K562 (cell line): ENCODE data around the gene WNT7B. TPM values are rescaled to one million over a fixed set of nuclear protein-coding genes. Genes with fewer than 3 reads are reported as not detected.

Experiments
- ATAC-seq: fragments of 200-7000 bp; cut with Tn5 transposase; 3 replicates; pipeline ENCODE4 v1.9.1; 2020; ENCODE audit warnings: moderate library complexity
- BruUV-seq: library from RNA; stranded (reverse); fragments of 400-500 nt; replicated peaks from 2 replicates; lab custom pipeline; 2021; lab: Mats Ljungman, UMichigan
- CTCF ChIA-PET: fragments of 300-600 bp; formaldehyde crosslinking; extraction: SDS; loops from one replicate; lab custom pipeline; 2021; ENCODE audit warnings: low intra/inter-chr PET ratio; lab: Yijun Ruan, JAX
- POLR2A ChIA-PET: fragments of 300-600, 350-650 bp; sonication (Branson Sonifier 250); formaldehyde crosslinking; extraction: SDS; loops from one replicate; lab custom pipeline; 2021; ENCODE audit warnings: antibody characterized with exemption, inconsistent platforms; lab: Yijun Ruan, JAX
- DNase-seq, 4 experiments: peaks; one replicate each; pipeline versions ENCODE4 v3.0.0 to v3.0.0-alpha.2; 2011 to 2018; ENCODE audit warnings: low spot score in 3 of 4, mixed read lengths in 3 of 4; ENCODE audit errors: extremely low read depth in 1 of 4
- FAIRE-seq: peaks from 2 replicates; lab custom pipeline; 2011; peaks lifted over from hg19 to GRCh38; lab: Jason Lieb, UNC
- H2AFZ ChIP-seq: 2 replicates; pipeline ENCODE4 v1.6.0; 2011; ENCODE audit warnings: low read depth, low read length, control low read depth, inconsistent platforms
- H3K27ac ChIP-seq: fragments of 200-600 bp; 3 replicates; pipeline ENCODE4 v1.8.0; 2011; ENCODE audit warnings: low read depth, mild to moderate bottlenecking, control low read depth, inconsistent platforms, low read length, moderate library complexity, mixed read lengths; ENCODE audit errors: extremely low read depth
- H3K27me3 ChIP-seq, 2 experiments: fragments of 300-600 bp in 1 of 2; 2 replicates in 1 of 2; 3 replicates in 1 of 2; pipeline versions ENCODE4 v1.6.0 to v1.8.0; 2011; ENCODE audit warnings: inconsistent platforms in 2 of 2, low read length in 2 of 2, mild to moderate bottlenecking in 1 of 2, mixed read lengths in 1 of 2, moderate library complexity in 1 of 2; ENCODE audit not compliant: control insufficient read depth in 2 of 2, insufficient read depth in 2 of 2
- H3K36me3 ChIP-seq: fragments of 300-600 bp; 3 replicates; pipeline ENCODE4 v1.8.0; 2011; ENCODE audit warnings: mild to moderate bottlenecking, low read length, inconsistent platforms; ENCODE audit not compliant: control insufficient read depth, insufficient read depth
- H3K4me1 ChIP-seq, 2 experiments: fragments of 200-600 bp in 1 of 2; replicated peaks in 1 of 2; 2 replicates in 1 of 2; 3 replicates in 1 of 2; pipeline versions ENCODE4 v1.5.1 to v1.8.0; 2011; ENCODE audit warnings: inconsistent platforms in 2 of 2, low read length in 2 of 2, mild to moderate bottlenecking in 1 of 2, mixed read lengths in 1 of 2, moderate library complexity in 1 of 2; ENCODE audit not compliant: control insufficient read depth in 2 of 2, insufficient read depth in 2 of 2
- H3K4me2 ChIP-seq: 2 replicates; pipeline ENCODE4 v1.6.1; 2011; ENCODE audit warnings: low read length, control low read depth, inconsistent platforms, mixed read lengths; ENCODE audit not compliant: insufficient read depth
- H3K4me3 ChIP-seq: fragments of 200-600 bp; sonication (generic), shearing (Covaris generic); 2 replicates; pipeline ENCODE4 v1.5.1; 2016; ENCODE audit warnings: control low read depth, inconsistent platforms
- H3K79me2 ChIP-seq: fragments of 200-600 bp; 3 replicates; pipeline ENCODE4 v1.8.0; 2011; ENCODE audit warnings: low read length, inconsistent platforms; ENCODE audit not compliant: control insufficient read depth, insufficient read depth
- H3K9ac ChIP-seq, 2 experiments: 2 replicates each; pipeline versions ENCODE4 v1.6.0 to v1.6.1; 2011; ENCODE audit warnings: low read depth in 2 of 2, low read length in 2 of 2, control low read depth in 1 of 2, inconsistent platforms in 1 of 2, mild to moderate bottlenecking in 1 of 2, mixed read lengths in 1 of 2; ENCODE audit not compliant: insufficient read depth in 1 of 2
- H3K9me1 ChIP-seq: one replicate; pipeline ENCODE4 v1.6.0; 2011; ENCODE audit warnings: inconsistent platforms, mild to moderate bottlenecking, low read length, moderate library complexity; ENCODE audit not compliant: control insufficient read depth, insufficient read depth
- H3K9me3 ChIP-seq: replicated peaks from 2 replicates; pipeline ENCODE4 v1.5.1; 2011; ENCODE audit warnings: low read depth, low read length, inconsistent platforms; ENCODE audit not compliant: control insufficient read depth, insufficient read depth
- H4K20me1 ChIP-seq: replicated peaks from 2 replicates; pipeline ENCODE4 v1.6.1; 2011; ENCODE audit warnings: low read length, inconsistent platforms, mixed read lengths; ENCODE audit not compliant: control insufficient read depth, insufficient read depth
- STAT5A ChIP-seq: IDR thresholded peaks from 2 replicates; pipeline ENCODE4 v1.6.1; 2012; ENCODE audit warnings: low read length, inconsistent platforms, borderline replicate concordance
- THAP12 ChIP-seq: fragments of 250-450 bp; sonication (Bioruptor Pico); IDR thresholded peaks from 2 replicates; pipeline ENCODE4 v1.9.0; 2021; ENCODE audit warnings: mild to moderate bottlenecking, inconsistent platforms
- ZKSCAN1 ChIP-seq: fragments of 150-350 bp; IDR thresholded peaks from 2 replicates; pipeline ENCODE4 v1.6.1; 2016; ENCODE audit warnings: low read depth, low read length
- WGBS: fragments of 100-300 bp; shearing (Covaris generic); methylation state at CpG from one replicate; pipeline ENCODE4 v1.1.6; 2016; ENCODE audit warnings: low coverage, mixed read lengths; ENCODE audit not compliant: insufficient coverage; ENCODE audit errors: missing lambda C conversion rate; 5-methylcytosine and 5-hydroxymethylcytosine counted together
- in situ Hi-C: fragments of 300-500 bp; cut with MboI; formaldehyde crosslinking; loops from 4 replicates; pipeline ENCODE4 v1.15.0; 2018; ENCODE audit warnings: inconsistent platforms, mixed read lengths
- intact Hi-C: fragments of 100-400 bp; cut with micrococcal nuclease; formaldehyde crosslinking; loops from 2 replicates; pipeline ENCODE4 v1.14.2; 2022
- polyA plus RNA-seq, 8 experiments: library from polyadenylated mRNA; depleted of rRNA in 4 of 8; stranded (reverse) in 5 of 8; unstranded in 3 of 8; fragments of >200 nt; fragmentation: Nextera tagmentation in 2 of 8; fragmentation: Illumina TruSeq in 1 of 8; extraction: Ambion mirVana in 2 of 8; extraction: Trizol in 1 of 8; gene quantifications; 2 replicates each; pipeline versions ENCODE4 v1.2.1 to v1.2.3, GENCODE V29; 2011 to 2014; ENCODE audit warnings: inconsistent platforms in 1 of 8, missing spikeins in 1 of 8
- total RNA-seq, 7 experiments: library from RNA; depleted of rRNA in 6 of 7; stranded (reverse); fragments of >200 nt in 6 of 7; fragmentation: Illumina TruSeq in 2 of 7; extraction: Trizol in 2 of 7; gene quantifications; 2 replicates each; pipeline versions ENCODE4 v1.2.1 to v1.2.3, GENCODE V29; 2011 to 2021; ENCODE audit warnings: low replicate concordance in 1 of 7

Gene WNT7B
- total and polyA plus RNA-seq, 9 of the 15 experiments (the other 6 are each of a cell fraction or from before 2014, with no cell fraction given) = not detected

DNA sequence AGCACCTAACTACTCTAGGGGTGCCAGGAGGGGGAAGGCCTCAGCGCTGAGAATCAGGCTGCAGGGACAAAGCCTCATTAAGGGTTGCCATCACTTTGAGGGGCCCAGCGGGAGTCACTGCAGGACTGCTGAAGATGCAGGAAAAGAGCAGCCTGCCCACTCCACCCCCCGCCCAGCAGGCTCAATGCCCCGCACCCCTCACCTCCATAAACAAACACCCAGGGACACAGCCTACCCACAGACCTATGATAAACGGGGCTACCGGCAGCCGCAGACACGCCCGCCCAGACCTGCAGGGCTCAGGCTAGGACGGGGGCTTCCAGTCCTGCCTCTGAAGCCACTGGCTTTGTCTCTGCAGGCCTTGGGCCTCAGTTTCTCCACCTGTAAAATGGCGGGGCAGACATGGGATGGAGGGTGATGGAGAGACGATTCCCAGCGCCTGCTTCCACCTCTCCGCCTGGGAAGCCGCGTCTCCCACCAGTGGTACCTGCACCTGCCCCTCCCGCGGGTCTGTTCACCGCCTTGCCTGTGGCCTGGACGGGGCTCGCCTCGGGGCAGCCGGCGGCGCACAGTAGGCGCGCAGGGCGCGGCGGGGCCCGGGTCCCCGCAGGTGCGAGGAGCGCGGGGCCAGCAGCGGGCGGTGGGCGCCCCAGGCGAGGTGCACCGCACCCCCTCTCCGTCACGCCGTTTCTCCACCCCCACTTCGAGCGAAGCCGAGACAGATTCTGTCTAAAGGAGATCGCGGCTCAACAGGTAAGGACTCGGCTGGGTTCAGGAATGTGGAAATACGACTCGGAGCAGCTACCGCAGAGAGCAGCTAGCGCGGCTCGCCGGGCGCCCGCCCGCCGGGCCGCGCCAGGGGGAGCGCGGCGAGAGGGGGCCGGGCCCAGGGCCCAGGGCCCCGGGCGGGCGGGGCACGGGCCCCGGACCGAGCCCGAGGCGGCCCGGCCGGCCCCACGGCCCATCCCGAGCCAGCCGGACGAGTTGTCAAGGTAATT, 1.5 kb downstream of the WNT7B start:
- H3K9ac ChIP-seq = no peak overlapping the region
- WGBS = 4% methylated on average over 25 of the region's 80 CpGs
- TF ChIP-seq ZKSCAN1 = peak; percentile 45; the same call in 1 of the 2 replicates
- TF ChIP-seq STAT5A = no peak
- no peak for TF ChIP-seq THAP12 (CRISPR knock-in tag)
- TF ChIP-seq, all 486 proteins: peak for 1
- Histone ChIP-seq H3K27ac (no peak overlapping the region), H3K36me3 (no peaks in the 10 kb centered on the region), H3K4me1 (peaks cover 0 to 29% of the 10 kb centered on the region in 2 experiments; a peak in 3 of 5 replicates), H3K79me2 (no peaks in the 10 kb centered on the region), H2AFZ (no peak overlapping the region), H3K4me2 (no peak overlapping the region), H3K9me1 (no peaks in the 10 kb centered on the region), H3K4me3 (no peak overlapping the region), H3K9me3 (peaks cover 3% of the 10 kb centered on the region; the same call in 1 of the 2 replicates), H4K20me1 (peaks cover 3% of the 10 kb centered on the region), H3K27me3 (peaks cover 4 to 34% of the 10 kb centered on the region in 2 experiments; a peak in 4 of 5 replicates)
- ChIA-PET CTCF (interaction anchor here (0.9 kb wide), 1 partner anchor 112 kb away, joined by 5 read pairs; no protein-coding TSS in a partner anchor), POLR2A (no interaction called here)
- intact Hi-C loops (no loop called here), in situ Hi-C loops (no loop called here)
- no peak for FAIRE-seq
- DNase-seq = no peak
- BruUV-seq = no TSS peak
- no peak for ATAC-seq
